ENCODE data around the gene MRPL41. TPM values are rescaled to one million over a fixed set of nuclear protein-coding genes. Genes with fewer than 3 reads are reported as not detected.

Gene MRPL41
- total and polyA plus RNA-seq, 11 donors: 118 to 847 (median 196) TPM

- Histone ChIP-seq H3K27me3 (no peaks in the 10 kb centered on the region), H3K9me3 (no peaks in the 10 kb centered on the region), H3K4me3 (no peak overlapping the region), H3K36me3 (peaks cover 0 to 45% (median 25%) of the 10 kb centered on the region in 9 donors), H3K27ac (no peak overlapping the region), H3K4me1 (peaks cover 7 to 42% (median 33%) of the 10 kb centered on the region in 12 donors)
- ATAC-seq: no peak
- no peak for TF ChIP-seq POLR2A (IDR thresholded peaks at IDR 0.05)
- TF ChIP-seq, protein P1, sequence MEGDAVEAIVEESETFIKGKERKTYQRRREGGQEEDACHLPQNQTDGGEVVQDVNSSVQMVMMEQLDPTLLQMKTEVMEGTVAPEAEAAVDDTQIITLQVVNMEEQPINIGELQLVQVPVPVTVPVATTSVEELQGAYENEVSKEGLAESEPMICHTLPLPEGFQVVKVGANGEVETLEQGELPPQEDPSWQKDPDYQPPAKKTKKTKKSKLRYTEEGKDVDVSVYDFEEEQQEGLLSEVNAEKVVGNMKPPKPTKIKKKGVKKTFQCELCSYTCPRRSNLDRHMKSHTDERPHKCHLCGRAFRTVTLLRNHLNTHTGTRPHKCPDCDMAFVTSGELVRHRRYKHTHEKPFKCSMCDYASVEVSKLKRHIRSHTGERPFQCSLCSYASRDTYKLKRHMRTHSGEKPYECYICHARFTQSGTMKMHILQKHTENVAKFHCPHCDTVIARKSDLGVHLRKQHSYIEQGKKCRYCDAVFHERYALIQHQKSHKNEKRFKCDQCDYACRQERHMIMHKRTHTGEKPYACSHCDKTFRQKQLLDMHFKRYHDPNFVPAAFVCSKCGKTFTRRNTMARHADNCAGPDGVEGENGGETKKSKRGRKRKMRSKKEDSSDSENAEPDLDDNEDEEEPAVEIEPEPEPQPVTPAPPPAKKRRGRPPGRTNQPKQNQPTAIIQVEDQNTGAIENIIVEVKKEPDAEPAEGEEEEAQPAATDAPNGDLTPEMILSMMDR (IDR thresholded peaks at IDR 0.05): no peak
- DNase-seq: no peak
- 88 to 90% (median 90%) methylated on average over 21 to 23 of the region's 23 CpGs for WGBS, 4 donors
- intact Hi-C loops (cut with DNase I): no loop called here
These were observed 28.7 kb downstream of the MRPL41 start for GRCh38 chr9:137580209-137580953.

- 94 to 100% (median 95%) methylated on average over 2 to 4 of the region's 4 CpGs for WGBS, 4 donors
- Histone ChIP-seq H3K27me3 (no peaks in the 10 kb centered on the region), H3K27ac (no peak overlapping the region), H3K4me3 (no peak overlapping the region), H3K4me1 (peaks cover 7 to 36% (median 27%) of the 10 kb centered on the region in 12 donors), H3K9me3 (no peaks in the 10 kb centered on the region), H3K36me3 (peaks cover 0 to 43% (median 28%) of the 10 kb centered on the region in 9 donors)
- DNase-seq (no peak), ATAC-seq (no peak)
- TF ChIP-seq, protein P1 (IDR thresholded peaks at IDR 0.05): no peak
- no peak for TF ChIP-seq POLR2A (IDR thresholded peaks at IDR 0.05)
- intact Hi-C loops (cut with DNase I): no loop called here
These were observed 29.3 kb downstream of the MRPL41 start for GRCh38 chr9:137580954-137581322.

DNA sequence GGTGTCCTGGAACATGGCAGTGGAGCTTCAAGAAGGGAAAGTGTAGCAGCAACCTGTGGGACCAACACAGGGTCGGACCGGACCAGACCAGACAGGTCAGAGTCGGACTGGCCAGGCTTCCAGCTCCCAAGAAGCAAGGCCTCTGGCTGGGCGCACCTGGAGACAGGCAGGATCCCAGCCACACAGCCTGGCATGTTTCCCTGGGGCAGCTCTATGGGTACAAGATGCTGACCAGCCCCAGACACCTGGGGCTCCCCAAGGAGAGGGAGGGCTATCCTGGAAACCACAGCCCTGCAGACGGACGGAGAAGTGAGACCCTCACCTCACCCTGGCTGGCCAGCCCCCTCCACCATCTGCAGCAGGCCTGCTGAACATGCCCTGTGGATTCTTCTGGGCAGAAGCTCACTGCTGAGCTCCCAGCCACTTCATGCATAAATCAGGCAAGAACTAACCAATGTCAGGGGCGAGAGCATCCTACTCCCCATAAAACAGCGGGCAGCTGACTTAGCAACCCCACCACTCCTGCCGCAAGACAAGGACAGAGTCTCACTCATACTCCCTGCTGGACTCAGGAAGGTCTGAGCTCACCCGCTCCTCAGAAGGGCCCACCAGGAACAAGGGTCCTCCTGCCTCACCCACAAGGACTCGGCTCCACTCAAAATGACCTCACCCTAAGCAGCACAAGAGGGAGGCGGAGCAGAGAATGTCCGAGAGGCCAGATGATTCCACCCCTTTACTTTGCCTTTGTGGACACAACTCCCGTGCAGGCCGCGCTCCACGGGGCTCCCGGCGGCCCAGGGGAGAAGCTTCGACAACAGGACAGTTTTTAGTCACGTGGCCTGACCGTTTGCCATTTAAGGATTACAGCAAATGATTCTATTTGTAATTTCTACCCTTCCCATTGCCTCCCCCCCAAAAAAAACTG lies 29.9 kb downstream of the MRPL41 start:
- WGBS, 4 donors: 90 to 94% (median 93%) methylated on average over 19 to 22 of the region's 22 CpGs
- H3K36me3 ChIP-seq: peaks cover 0 to 41% (median 34%) of the 10 kb centered on the region in 9 donors
- no peak for TF ChIP-seq POLR2A (IDR thresholded peaks at IDR 0.05)
- TF ChIP-seq, protein P1 (IDR thresholded peaks at IDR 0.05): no peak

More for the DNA sequence above, 29.9 kb downstream of the MRPL41 start:
- no peaks in the 10 kb centered on the region for H3K27me3 ChIP-seq
- no peak overlapping the region for H3K27ac ChIP-seq
- peaks cover 7 to 30% (median 20%) of the 10 kb centered on the region in 12 donors for H3K4me1 ChIP-seq
- no peak for ATAC-seq
- intact Hi-C loops (cut with DNase I): no loop called here
- no peak for DNase-seq
- H3K9me3 ChIP-seq: no peaks in the 10 kb centered on the region
- no peak overlapping the region for H3K4me3 ChIP-seq
